GM19468 (cell line): ENCODE results near the gene KDM4C.

ENCODE experiments used
- ATAC-seq: cut with Tn5 transposase; IDR thresholded peaks from one replicate; pipeline ENCODE4 v1.9.1; 2021; ENCODE audit warnings: mild to moderate bottlenecking, moderate library complexity, moderate number of reproducible peaks; ENCODE audit not compliant: unreplicated experiment; ENCODE audit errors: extremely low read depth

The KDM4C gene

GRCh38 chr9:7079051-7079450 lies 321.3 kb downstream of the KDM4C start:
- no peak for ATAC-seq

GRCh38 chr9:7081065-7081600 lies 323.4 kb downstream of the KDM4C start:
- ATAC-seq, result no peak

DNA sequence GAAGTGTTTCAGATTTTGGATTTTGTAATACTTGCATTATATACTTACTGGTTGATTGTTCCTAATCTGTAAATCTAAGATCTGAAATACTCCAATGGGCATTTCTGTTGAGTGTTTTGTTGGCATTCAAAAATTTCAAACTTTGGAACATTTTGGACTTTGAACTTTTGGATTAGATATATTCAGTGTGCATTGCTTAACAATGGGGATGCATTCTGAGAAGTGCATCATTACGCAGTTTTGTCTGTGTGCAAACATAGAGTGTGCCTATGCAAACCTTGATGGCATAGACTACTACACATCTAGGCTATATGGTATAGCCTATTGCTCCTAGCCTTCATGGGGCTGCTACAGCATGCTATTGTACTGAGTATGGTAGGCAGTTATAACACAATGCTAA lies 325.4 kb downstream of the KDM4C start:
- no peak for ATAC-seq

GRCh38 chr9:7085357-7085756 lies 327.6 kb downstream of the KDM4C start:
- no peak for ATAC-seq

DNA sequence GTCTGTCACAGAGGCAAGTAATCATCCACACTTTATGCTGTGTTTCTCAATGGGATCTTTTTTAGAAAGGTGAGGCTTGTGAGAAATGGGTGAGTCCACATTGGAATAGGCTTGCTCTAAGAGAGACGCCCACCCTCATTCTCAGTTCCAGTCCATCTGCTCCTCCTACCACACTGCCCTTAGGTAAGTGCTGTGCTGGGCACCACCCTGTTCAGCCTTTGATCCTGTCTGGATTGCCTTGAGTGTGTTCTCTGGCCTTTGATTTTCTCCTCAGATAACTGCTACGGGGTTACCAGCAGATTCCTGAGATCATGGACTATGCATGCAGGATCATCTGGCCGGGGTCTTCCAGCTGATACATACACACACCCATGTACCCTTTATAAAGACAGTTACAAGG lies 328.6 kb downstream of the KDM4C start:
- ATAC-seq, result no peak

GRCh38 chr9:7088611-7089010 lies 330.8 kb downstream of the KDM4C start:
- no peak for ATAC-seq

DNA sequence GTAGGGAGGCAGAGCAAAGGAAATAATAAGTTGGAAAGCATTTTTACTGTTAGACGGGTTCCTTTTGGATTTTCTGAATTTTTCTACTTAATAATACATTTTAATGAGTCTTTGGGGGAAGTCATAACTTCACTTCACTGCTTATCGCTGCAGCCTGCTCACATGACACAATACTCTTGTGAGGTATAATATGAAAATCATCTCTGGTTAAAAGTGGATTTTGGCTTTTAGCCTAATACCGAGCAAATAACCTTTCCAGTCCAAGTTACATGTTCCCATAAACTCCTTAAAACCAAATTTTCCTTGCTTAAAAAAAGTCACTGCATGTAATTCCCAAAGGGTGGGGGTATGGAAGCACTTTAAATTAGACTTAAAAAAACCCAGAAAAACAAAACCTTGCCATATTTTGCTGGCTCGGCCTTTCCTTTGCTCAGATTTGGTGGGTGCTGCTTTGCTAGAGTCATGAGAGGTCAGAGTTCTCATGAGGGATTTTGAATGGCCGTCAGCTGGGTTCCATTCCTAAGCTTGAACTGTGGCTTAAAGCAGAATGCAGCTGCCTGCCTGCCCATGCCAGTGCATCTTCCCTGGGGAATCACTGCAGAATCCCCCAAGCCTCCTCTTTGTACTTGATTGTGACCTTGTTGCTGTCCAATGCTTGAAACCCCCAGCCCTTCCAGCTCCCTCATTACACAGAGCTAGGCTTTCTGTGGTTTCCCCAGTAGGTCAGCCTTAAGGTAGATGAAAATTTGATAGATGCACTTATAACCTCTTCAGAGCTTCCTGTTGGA lies 331.8 kb downstream of the KDM4C start:
- no peak for ATAC-seq

- no peak for ATAC-seq
Observed at GRCh38 chr9:7093040-7093439, 335.3 kb downstream of the KDM4C start.

DNA sequence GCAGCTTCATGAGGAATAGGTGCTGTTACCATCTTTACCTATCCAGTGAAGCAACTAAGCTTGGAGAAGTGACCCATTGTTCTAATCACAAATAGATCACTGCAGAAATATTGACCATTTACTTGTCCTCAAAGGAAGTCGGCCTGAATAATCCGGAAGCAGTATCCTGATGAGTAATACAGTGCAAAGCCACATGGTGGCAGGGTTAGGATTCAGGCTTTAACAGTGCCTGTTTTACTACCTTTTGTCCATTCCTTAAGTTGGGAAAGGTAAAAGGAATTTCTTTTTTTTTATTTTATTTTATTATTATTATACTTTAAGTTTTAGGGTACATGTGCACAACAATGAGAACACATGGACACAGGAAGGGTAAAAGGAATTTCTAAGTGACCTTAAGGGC lies 336.3 kb downstream of the KDM4C start:
- no peak for ATAC-seq

GRCh38 chr9:7094576-7094975 lies 336.8 kb downstream of the KDM4C start:
- ATAC-seq, result no peak

DNA sequence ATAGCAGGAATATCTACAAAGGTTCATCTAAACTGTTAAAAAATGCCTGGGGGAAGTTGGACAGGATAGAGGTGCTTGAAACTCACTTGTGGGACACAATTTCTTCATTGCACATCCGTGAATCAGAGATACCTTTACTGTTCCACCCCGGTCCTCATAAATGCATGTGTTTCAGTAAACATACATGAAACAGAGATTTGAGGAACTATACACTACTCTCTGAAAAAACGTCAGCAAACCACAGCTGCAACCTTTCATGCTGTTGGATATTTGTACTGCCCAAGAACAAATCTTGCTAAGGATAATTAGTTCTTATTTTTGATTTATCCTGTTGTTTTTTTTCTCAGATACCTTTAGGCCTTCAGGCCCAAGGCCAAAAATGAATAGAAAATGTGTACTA lies 337.3 kb downstream of the KDM4C start:
- peak; percentile 22 for ATAC-seq

DNA sequence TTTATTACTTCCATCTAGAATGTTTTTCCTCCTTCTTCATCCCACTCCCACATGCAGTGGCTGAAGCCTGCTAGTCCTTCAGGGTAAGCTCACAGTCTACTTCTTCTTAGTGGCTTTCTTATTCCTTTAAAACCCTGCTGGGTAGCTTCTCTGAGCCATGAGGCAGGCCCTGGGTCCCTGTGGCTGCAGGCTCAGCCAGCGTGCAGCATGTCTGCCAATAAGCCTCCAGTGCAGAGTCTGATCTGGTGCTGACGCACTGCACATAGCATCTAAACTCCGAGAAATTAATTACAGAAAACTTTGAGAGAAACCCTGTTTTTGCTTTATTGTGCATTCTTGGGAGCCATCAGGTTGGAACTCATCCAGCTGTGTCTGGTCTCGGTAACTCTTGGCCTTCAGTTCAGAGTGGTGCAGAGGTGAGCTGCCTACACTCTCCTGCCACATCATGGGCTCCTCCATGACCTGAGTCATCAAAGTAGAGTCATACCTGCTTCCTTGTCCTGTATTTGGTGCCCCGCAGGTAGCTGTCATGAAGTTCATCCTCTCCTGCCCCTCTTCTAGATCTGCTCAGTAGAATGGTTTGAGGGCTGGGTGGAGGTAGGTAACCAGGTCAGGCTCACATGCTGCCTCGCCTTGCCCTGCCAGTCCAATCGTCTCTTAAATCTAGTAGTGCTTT lies 339.4 kb downstream of the KDM4C start:
- no peak for ATAC-seq

DNA sequence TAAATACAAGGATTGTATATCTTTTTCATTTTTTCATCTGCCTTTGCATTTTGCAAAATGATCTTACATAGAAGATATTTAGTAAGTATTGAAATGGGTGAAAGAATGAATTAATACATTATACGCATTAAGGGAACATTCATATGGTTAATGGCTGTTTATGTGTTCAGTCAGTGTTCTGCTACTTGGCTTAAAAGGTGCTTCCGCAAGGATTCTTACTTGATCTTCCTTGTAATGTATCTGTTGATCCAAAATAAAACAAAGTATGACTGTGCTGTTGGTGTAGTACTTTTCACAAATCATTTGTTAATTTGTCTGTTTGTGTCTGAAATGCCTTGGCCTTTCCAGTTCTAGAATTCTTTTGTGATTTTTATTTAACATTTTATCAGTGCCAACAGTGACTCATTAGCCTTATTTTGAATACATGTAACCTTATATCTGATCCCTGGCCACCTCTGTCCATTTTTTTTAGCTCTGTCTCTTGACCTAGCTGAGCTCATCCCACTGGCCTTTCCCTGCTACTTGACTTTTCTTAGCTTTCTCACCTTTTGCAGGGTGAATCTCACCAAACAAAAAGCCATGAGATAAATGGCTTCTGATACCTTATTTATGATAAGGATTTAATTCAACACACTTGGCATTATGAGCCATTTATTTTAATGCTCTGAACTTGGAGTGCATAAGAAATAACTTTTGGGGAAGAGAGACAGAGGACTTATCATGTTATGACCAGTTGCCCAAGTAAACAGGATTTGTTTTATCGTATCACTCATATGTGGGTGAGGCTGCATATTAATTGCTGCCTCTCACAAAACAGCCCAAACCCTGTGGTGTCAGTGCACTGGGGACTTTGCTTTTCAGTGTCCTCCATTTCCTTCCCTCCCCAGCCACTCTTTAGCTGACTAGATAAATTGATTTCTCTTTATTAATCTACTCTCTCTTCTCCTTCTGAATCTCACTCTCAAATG lies 340.3 kb downstream of the KDM4C start:
- ATAC-seq, result no peak

GRCh38 chr9:7103367-7103766 lies 345.6 kb downstream of the KDM4C start:
- ATAC-seq, result no peak

DNA sequence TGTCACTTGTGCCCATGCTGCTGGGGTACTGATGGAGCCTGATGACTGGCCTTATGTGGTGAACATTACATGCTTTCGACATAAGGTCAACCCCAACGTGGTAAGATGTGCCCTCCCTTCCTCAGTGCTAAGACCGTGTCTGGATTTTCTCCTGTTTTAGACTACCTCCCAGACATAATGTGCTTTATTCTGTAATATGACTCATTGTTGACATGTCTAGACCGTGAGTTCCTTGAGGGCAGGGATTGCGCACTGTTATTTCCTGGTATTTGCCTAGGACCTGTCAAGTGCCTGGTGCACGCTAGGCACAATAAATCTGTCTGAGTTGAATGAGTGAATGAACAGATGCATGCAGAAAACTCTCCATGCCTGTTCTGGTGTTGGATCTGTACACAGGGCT lies 346.0 kb downstream of the KDM4C start:
- no peak for ATAC-seq

- no peak for ATAC-seq
Observed at GRCh38 chr9:7104625-7105024, 346.9 kb downstream of the KDM4C start.

GRCh38 chr9:7105095-7105494 lies 347.3 kb downstream of the KDM4C start:
- no peak for ATAC-seq

DNA sequence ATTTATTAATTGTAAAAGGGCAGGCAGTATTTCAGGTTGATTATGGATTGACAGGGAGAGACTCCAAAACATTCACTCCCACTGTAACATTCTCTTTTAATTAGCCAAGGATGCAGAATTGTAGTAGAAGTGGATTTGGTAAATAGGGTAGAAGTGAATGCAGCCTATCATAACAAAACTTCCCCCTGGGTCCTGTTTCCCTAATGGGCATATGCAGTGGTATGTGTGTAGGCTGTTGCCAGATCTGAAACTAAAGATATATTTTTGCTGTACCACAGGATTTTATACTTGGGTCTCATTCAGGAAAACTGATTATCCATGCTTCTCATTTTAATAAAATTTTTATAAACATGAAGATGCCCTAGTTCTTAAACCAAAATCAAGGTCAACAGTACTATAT lies 351.2 kb downstream of the KDM4C start:
- ATAC-seq, result no peak

DNA sequence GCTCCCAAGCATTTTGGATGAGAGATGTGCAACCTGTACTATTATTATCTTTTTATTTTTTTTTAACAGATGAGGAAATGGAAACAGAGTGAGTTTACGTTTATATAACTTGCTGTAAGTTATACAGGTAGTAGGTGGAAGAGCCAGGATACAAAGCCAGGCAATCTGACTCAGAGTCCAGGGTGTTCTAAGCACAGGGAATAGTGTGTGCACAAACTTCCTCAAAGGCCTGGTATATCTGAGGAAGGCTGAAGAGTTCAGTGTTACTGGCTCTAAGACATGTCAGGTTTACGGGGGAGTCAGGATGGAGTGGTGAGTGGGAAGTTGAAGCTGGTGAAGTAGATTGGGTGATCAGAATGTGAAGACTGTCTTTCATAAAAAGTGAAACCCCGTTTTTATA lies 353.6 kb downstream of the KDM4C start:
- ATAC-seq, result no peak

- no peak for ATAC-seq
Observed at GRCh38 chr9:7115606-7116005, 357.8 kb downstream of the KDM4C start.
